Upper lobe of left lung (tissue), 6 donors: ENCODE data around the gene CACNA1S. TPM values are rescaled to one million over a fixed set of nuclear protein-coding genes. Genes with fewer than 3 reads are reported as not detected.
A peak's percentile ranks its signal among the peaks of the same experiment; 100 is the strongest.

ENCODE experiments used
- ATAC-seq, 2 donors: fragments of 200-7000 bp; cut with Tn5 transposase; one replicate each; pipeline ENCODE4 v1.9.1; 2022; ENCODE audit warnings: mild to moderate bottlenecking in 2 of 2, moderate library complexity in 2 of 2; ENCODE audit not compliant: low FRiP score in 2 of 2
- DNase-seq, 2 donors: peaks; one replicate each; pipeline ENCODE4 v3.0.0-alpha.2; 2019 to 2020
- H3K27ac ChIP-seq, 4 donors: fragments of 200-600 bp; sonication (generic); one replicate each; pipeline ENCODE4 v1.5.1; 2016 to 2019
- H3K27me3 ChIP-seq, 4 donors: fragments of 200-600 bp; sonication (generic); one replicate each; pipeline ENCODE4 v1.5.1; 2017 to 2019
- H3K36me3 ChIP-seq, 4 donors: fragments of 200-600 bp; sonication (generic); one replicate each; pipeline ENCODE4 v1.5.1; 2016 to 2019
- H3K4me1 ChIP-seq, 4 donors: fragments of 200-600 bp; sonication (generic); one replicate each; pipeline ENCODE4 v1.5.1; 2018 to 2019
- H3K4me3 ChIP-seq, 4 donors: fragments of 200-600 bp; sonication (generic); one replicate each; pipeline ENCODE4 v1.5.1; 2017 to 2019; ENCODE audit warnings: mild to moderate bottlenecking in 2 of 4, moderate library complexity in 1 of 4
- H3K9me3 ChIP-seq, 4 donors: fragments of 200-600 bp; sonication (generic); one replicate each; pipeline ENCODE4 v1.5.1; 2018 to 2019
- EP300 ChIP-seq, 4 donors: sonication (generic); formaldehyde crosslinking; IDR thresholded peaks; one replicate each; pipeline ENCODE4 v1.5.1; 2017; ENCODE audit warnings: antibody characterized with exemption in 4 of 4, control low read depth in 2 of 4
- POLR2A ChIP-seq, 4 donors: fragments of 450-650 bp; IDR thresholded peaks; one replicate each; pipeline ENCODE4 v1.5.1; 2016 to 2017; ENCODE audit warnings: antibody characterized with exemption in 4 of 4, mild to moderate bottlenecking in 2 of 4
- POLR2AphosphoS5 ChIP-seq, 2 donors: sonication (generic); formaldehyde crosslinking; IDR thresholded peaks; one replicate each; pipeline ENCODE4 v1.5.1; 2017; ENCODE audit warnings: antibody characterized with exemption in 2 of 2
- WGBS, 2 donors: methylation state at CpG; one replicate each; pipeline ENCODE4 v1.1.5; 2017 to 2018; 5-methylcytosine and 5-hydroxymethylcytosine counted together
- total RNA-seq, 6 donors: library from RNA; depleted of rRNA in 4 of 6; stranded (reverse); fragments of >200 nt in 4 of 6; gene quantifications; one replicate each; pipeline versions ENCODE4 v1.1.0 to v1.2.1, GENCODE V29; 2016 to 2021
- TF ChIP-seq, protein P1 (sequence below), 6 experiments: fragments of 450-650 bp in 4 of 6; fragments of 200-600 bp in 2 of 6; sonication (generic) in 2 of 6; IDR thresholded peaks; one replicate each; pipeline ENCODE4 v1.5.1; 2016 to 2019; ENCODE audit warnings: antibody characterized with exemption in 6 of 6
- donor health status: DM: no; HTN: no; CAD: no; lungs with moderate emphysema.
- donor health status: DM: no; HTN: yes; CAD: no; lungs with severe emphysema.

Gene CACNA1S
- total RNA-seq, 6 donors from 2014 or later = 0.03 to 0.30 (median 0.10) TPM; not detected in 3

- no peaks in the 10 kb centered on the region for H3K36me3 ChIP-seq
- no peaks in the 10 kb centered on the region for H3K27me3 ChIP-seq
- no peak overlapping the region for H3K4me3 ChIP-seq
- no peak for DNase-seq
- peaks cover 0 to 4% (median 0%) of the 10 kb centered on the region in 4 donors for H3K4me1 ChIP-seq
- no peak for TF ChIP-seq EP300 (IDR thresholded peaks at IDR 0.05)
- TF ChIP-seq POLR2A (IDR thresholded peaks at IDR 0.05) = no peak
- TF ChIP-seq POLR2AphosphoS5 (IDR thresholded peaks at IDR 0.05) = no peak
- TF ChIP-seq, protein P1, sequence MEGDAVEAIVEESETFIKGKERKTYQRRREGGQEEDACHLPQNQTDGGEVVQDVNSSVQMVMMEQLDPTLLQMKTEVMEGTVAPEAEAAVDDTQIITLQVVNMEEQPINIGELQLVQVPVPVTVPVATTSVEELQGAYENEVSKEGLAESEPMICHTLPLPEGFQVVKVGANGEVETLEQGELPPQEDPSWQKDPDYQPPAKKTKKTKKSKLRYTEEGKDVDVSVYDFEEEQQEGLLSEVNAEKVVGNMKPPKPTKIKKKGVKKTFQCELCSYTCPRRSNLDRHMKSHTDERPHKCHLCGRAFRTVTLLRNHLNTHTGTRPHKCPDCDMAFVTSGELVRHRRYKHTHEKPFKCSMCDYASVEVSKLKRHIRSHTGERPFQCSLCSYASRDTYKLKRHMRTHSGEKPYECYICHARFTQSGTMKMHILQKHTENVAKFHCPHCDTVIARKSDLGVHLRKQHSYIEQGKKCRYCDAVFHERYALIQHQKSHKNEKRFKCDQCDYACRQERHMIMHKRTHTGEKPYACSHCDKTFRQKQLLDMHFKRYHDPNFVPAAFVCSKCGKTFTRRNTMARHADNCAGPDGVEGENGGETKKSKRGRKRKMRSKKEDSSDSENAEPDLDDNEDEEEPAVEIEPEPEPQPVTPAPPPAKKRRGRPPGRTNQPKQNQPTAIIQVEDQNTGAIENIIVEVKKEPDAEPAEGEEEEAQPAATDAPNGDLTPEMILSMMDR (IDR thresholded peaks at IDR 0.05) = no peak
- WGBS, 2 donors = 72 to 81% methylated on average over 9 to 10 of the region's 10 CpGs
- H3K9me3 ChIP-seq = no peaks in the 10 kb centered on the region
- no peak for ATAC-seq
- H3K27ac ChIP-seq = no peak overlapping the region
Measured at GRCh38 chr1:201054091-201054543, 58.1 kb downstream of the CACNA1S start.

- ATAC-seq = no peak
- WGBS, 2 donors = 92 to 93% methylated on average over 20 to 21 of the region's 22 CpGs
- TF ChIP-seq, protein P1 (IDR thresholded peaks at IDR 0.05) = no peak
- TF ChIP-seq EP300 (IDR thresholded peaks at IDR 0.05) = no peak
- TF ChIP-seq POLR2AphosphoS5 (IDR thresholded peaks at IDR 0.05) = no peak
- TF ChIP-seq POLR2A (IDR thresholded peaks at IDR 0.05) = no peak
Measured at GRCh38 chr1:201053155-201053860, 58.9 kb downstream of the CACNA1S start.

DNA sequence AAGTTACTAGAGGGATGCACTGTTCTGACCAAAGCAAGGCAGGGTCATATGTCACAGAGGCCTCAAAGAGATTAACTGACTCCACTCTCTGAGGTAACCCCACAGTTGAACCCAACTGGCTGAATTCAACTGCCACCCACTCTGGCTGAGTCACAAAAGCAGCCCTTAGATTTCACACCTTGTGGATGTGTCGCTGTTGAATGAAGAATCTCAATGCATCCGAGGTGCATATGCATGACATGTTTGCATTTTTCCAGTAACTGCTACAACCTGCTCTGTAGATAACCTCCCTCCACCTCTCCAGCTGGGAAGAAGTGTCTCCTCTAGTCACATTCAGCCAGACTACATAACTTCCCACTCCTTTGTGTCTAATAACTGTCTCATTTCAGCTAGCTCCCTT, 60.8 kb downstream of the CACNA1S start:
- Histone ChIP-seq H3K27ac (no peak overlapping the region), H3K4me1 (peaks cover 0 to 4% (median 0%) of the 10 kb centered on the region in 4 donors), H3K9me3 (no peaks in the 10 kb centered on the region), H3K4me3 (no peak overlapping the region), H3K36me3 (no peaks in the 10 kb centered on the region), H3K27me3 (no peaks in the 10 kb centered on the region)
- DNase-seq (no peak), ATAC-seq (no peak)
- TF ChIP-seq, protein P1 (IDR thresholded peaks at IDR 0.05) = no peak
- no peak for TF ChIP-seq POLR2AphosphoS5 (IDR thresholded peaks at IDR 0.05)
- 74 to 85% methylated on average over 2 of the region's 2 CpGs for WGBS, 2 donors

More at GRCh38 chr1:201053155-201053860, 58.9 kb downstream of the CACNA1S start:
- Histone ChIP-seq H3K27ac (no peak overlapping the region), H3K9me3 (no peaks in the 10 kb centered on the region), H3K27me3 (no peaks in the 10 kb centered on the region), H3K36me3 (no peaks in the 10 kb centered on the region), H3K4me1 (peaks cover 0 to 4% (median 0%) of the 10 kb centered on the region in 4 donors), H3K4me3 (no peak overlapping the region)
- DNase-seq = peak in 1 of 2 donors; percentile 67

GRCh38 chr1:201050515-201051277, 61.5 kb downstream of the CACNA1S start:
- Histone ChIP-seq H3K4me1 (peaks cover 0 to 4% (median 0%) of the 10 kb centered on the region in 4 donors), H3K36me3 (no peaks in the 10 kb centered on the region), H3K9me3 (no peaks in the 10 kb centered on the region), H3K27me3 (no peaks in the 10 kb centered on the region), H3K4me3 (no peak overlapping the region), H3K27ac (no peak overlapping the region)
- DNase-seq (no peak), ATAC-seq (no peak)
- 74 to 86% methylated on average over 4 to 5 of the region's 5 CpGs for WGBS, 2 donors
- no peak for TF ChIP-seq POLR2A (IDR thresholded peaks at IDR 0.05)
- no peak for TF ChIP-seq POLR2AphosphoS5 (IDR thresholded peaks at IDR 0.05)
- TF ChIP-seq, protein P1 (IDR thresholded peaks at IDR 0.05) = no peak
- no peak for TF ChIP-seq EP300 (IDR thresholded peaks at IDR 0.05)
